Stomach (tissue), 9 donors: ENCODE measurements around the gene FAM3B. TPM values are rescaled to one million over a fixed set of nuclear protein-coding genes. Genes with fewer than 3 reads are reported as not detected.
A peak's percentile ranks its signal among the peaks of the same experiment; 100 is the strongest.
"Not testable (repeated sequence)": the region's sequence is repeated elsewhere in the genome, so short reads cannot be mapped to it uniquely, and the experiment has no call there.

Source experiments
- DNase-seq, 2 donors: peaks; one replicate each; pipeline versions ENCODE4 v3.0.0 to v3.0.0-alpha.2; 2013 to 2019
- H3K27ac ChIP-seq, 5 donors: fragments of 200-600 bp in 4 of 5; sonication (generic) in 4 of 5; one replicate each; pipeline ENCODE4 v1.5.1; 2013 to 2019; ENCODE audit warnings: mild to moderate bottlenecking in 1 of 5, moderate library complexity in 1 of 5
- H3K27me3 ChIP-seq, 3 donors: fragments of 200-600 bp; sonication (generic); one replicate each; pipeline ENCODE4 v1.5.1; 2017 to 2019; ENCODE audit warnings: mixed run types in 1 of 3
- H3K36me3 ChIP-seq, 4 donors: fragments of 200-600 bp; sonication (generic); 1 replicate in 3 of 4; 2 replicates in 1 of 4; pipeline ENCODE4 v1.5.1; 2016 to 2019
- H3K4me1 ChIP-seq, 4 donors: fragments of 200-600 bp; sonication (generic); one replicate each; pipeline ENCODE4 v1.5.1; 2016 to 2019
- H3K4me3 ChIP-seq, 4 donors: fragments of 200-600 bp; sonication (generic) in 3 of 4; one replicate each; pipeline ENCODE4 v1.5.1; 2016 to 2019; ENCODE audit warnings: mild to moderate bottlenecking in 1 of 4
- H3K9me3 ChIP-seq, 4 donors: fragments of 200-600 bp; sonication (generic); one replicate each; pipeline ENCODE4 v1.5.1; 2016 to 2019
- CTCF ChIP-seq, 7 experiments: fragments of 450-650 bp in 4 of 7; fragments of 200-600 bp in 3 of 7; sonication (generic) in 3 of 7; IDR thresholded peaks; one replicate each; pipeline ENCODE4 v1.5.1; 2016 to 2019; ENCODE audit warnings: antibody characterized with exemption in 7 of 7, control low read depth in 2 of 7, mild to moderate bottlenecking in 1 of 7
- EP300 ChIP-seq: sonication (generic); formaldehyde crosslinking; IDR thresholded peaks from one replicate; pipeline ENCODE4 v1.6.1; 2017; ENCODE audit warnings: antibody characterized with exemption
- POLR2A ChIP-seq, 4 donors: fragments of 450-650 bp; IDR thresholded peaks; one replicate each; pipeline ENCODE4 v1.6.1; 2016; ENCODE audit warnings: antibody characterized with exemption in 4 of 4, control low read depth in 2 of 4, mild to moderate bottlenecking in 1 of 4, moderate library complexity in 1 of 4
- POLR2AphosphoS5 ChIP-seq, 3 donors: sonication (generic); formaldehyde crosslinking; IDR thresholded peaks; one replicate each; pipeline ENCODE4 v1.6.1; 2016; ENCODE audit warnings: antibody characterized with exemption in 3 of 3
- WGBS, 5 donors: extraction: QIAGEN DNeasy Blood & Tissue Kit in 3 of 5; methylation state at CpG; one replicate each; pipeline versions ENCODE4 v1.1.5 to v1.1.7; 2013 to 2018; 5-methylcytosine and 5-hydroxymethylcytosine counted together
- intact Hi-C: fragments of 100-400 bp; cut with DNase I; formaldehyde crosslinking; loops from one replicate; pipeline ENCODE4 v1.15.1; 2023; ENCODE audit warnings: low total_unique reads
- polyA plus RNA-seq, 3 donors: library from polyadenylated mRNA; stranded (reverse); fragments of 200-250 nt; gene quantifications; one replicate each; pipeline ENCODE4 v1.2.3, GENCODE V29; 2013
- total RNA-seq, 5 donors: library from RNA; depleted of rRNA; stranded (reverse); fragments of >200 nt; gene quantifications; one replicate each; pipeline versions ENCODE4 v1.1.0 to v1.2.3, GENCODE V29; 2014 to 2016
- donor health status: healthy with polysubstance abuse.
- donor health status: Bipolar disorder and iron deficiency.
- donor health status: healthy.

FAM3B gene
- total and polyA plus RNA-seq, 8 donors, result 12.3 to 103 (median 89.0) TPM; not detected in 1

GRCh38 chr21:41350436-41351155 lies 34.0 kb downstream of the FAM3B start:
- Histone ChIP-seq H3K27me3 (peaks cover 0 to 12% (median 0%) of the 10 kb centered on the region in 3 donors), H3K4me3 (no peak overlapping the region), H3K36me3 (peaks cover 0 to 13% (median 2%) of the 10 kb centered on the region in 4 donors), H3K4me1 (peaks cover 0 to 20% (median 5%) of the 10 kb centered on the region in 4 donors), H3K27ac (no peak overlapping the region), H3K9me3 (no peaks in the 10 kb centered on the region)
- intact Hi-C loops, result no loop called here
- TF ChIP-seq POLR2A (IDR thresholded peaks at IDR 0.05), result no peak
- TF ChIP-seq POLR2AphosphoS5 (IDR thresholded peaks at IDR 0.05), result no peak
- TF ChIP-seq EP300, result no peak
- TF ChIP-seq CTCF (IDR thresholded peaks at IDR 0.05), result no peak
- no peak for DNase-seq
- WGBS, 5 donors, result 74 to 84% (median 77%) methylated on average over 16 of the region's 16 CpGs

GRCh38 chr21:41357546-41357945 lies 40.9 kb downstream of the FAM3B start:
- Histone ChIP-seq H3K4me1 (peaks cover 8 to 35% (median 20%) of the 10 kb centered on the region in 4 donors), H3K9me3 (no peaks in the 10 kb centered on the region), H3K4me3 (no peak overlapping the region), H3K27me3 (no peaks in the 10 kb centered on the region), H3K27ac (no peak overlapping the region), H3K36me3 (no peaks in the 10 kb centered on the region)
- DNase-seq, result no peak
- TF ChIP-seq CTCF (IDR thresholded peaks at IDR 0.05), result no peak
- no peak for TF ChIP-seq POLR2A (IDR thresholded peaks at IDR 0.05)
- no peak for TF ChIP-seq POLR2AphosphoS5 (IDR thresholded peaks at IDR 0.05)
- no peak for TF ChIP-seq EP300
- intact Hi-C loops, result no loop called here
- WGBS, 5 donors, result 46 to 68% (median 49%) methylated on average over 8 of the region's 8 CpGs

GRCh38 chr21:41358193-41359166 lies 41.9 kb downstream of the FAM3B start:
- Histone ChIP-seq H3K9me3 (no peaks in the 10 kb centered on the region), H3K27me3 (no peaks in the 10 kb centered on the region), H3K36me3 (no peaks in the 10 kb centered on the region), H3K4me3 (no peak overlapping the region), H3K4me1 (peaks cover 8 to 43% (median 24%) of the 10 kb centered on the region in 4 donors), H3K27ac (peak overlapping the region in 1 of 5 donors; percentile 85)
- DNase-seq, result no peak
- 75 to 86% (median 80%) methylated on average over 9 of the region's 9 CpGs for WGBS, 5 donors
- intact Hi-C loops, result no loop called here
- TF ChIP-seq CTCF (IDR thresholded peaks at IDR 0.05) (no peak), POLR2AphosphoS5 (IDR thresholded peaks at IDR 0.05) (no peak), EP300 (no peak), POLR2A (IDR thresholded peaks at IDR 0.05) (no peak)

GRCh38 chr21:41359286-41359685 lies 42.7 kb downstream of the FAM3B start:
- no peaks in the 10 kb centered on the region for H3K9me3 ChIP-seq
- 84 to 89% (median 85%) methylated on average over 12 of the region's 12 CpGs for WGBS, 5 donors
- intact Hi-C loops, result no loop called here
- H3K4me1 ChIP-seq, result peaks cover 8 to 48% (median 28%) of the 10 kb centered on the region in 4 donors
- H3K36me3 ChIP-seq, result no peaks in the 10 kb centered on the region
- no peak for DNase-seq
- no peaks in the 10 kb centered on the region for H3K27me3 ChIP-seq
- H3K4me3 ChIP-seq, result no peak overlapping the region
- TF ChIP-seq EP300 (no peak), CTCF (IDR thresholded peaks at IDR 0.05) (no peak), POLR2A (IDR thresholded peaks at IDR 0.05) (no peak), POLR2AphosphoS5 (IDR thresholded peaks at IDR 0.05) (no peak)
- H3K27ac ChIP-seq, result peak overlapping the region; percentile 62 to 92 (median 84)

GRCh38 chr21:41359754-41360071 lies 43.1 kb downstream of the FAM3B start:
- H3K27ac ChIP-seq, result peak overlapping the region; percentile 62 to 92 (median 84)
- WGBS, 5 donors, result 45 to 61% (median 49%) methylated on average over 4 of the region's 4 CpGs
- H3K36me3 ChIP-seq, H3K9me3 ChIP-seq, H3K27me3 ChIP-seq, H3K4me3 ChIP-seq: not testable (repeated sequence)
- H3K4me1 ChIP-seq, result peaks cover 8 to 53% (median 30%) of the 10 kb centered on the region in 4 donors
- intact Hi-C loops, result loop anchor here (10.0 kb wide), 1 partner anchor 75 kb away; no protein-coding TSS in a partner anchor
- DNase-seq, result peak in 1 of 2 donors; percentile 54
